Tibial nerve (tissue), 4 donors: ENCODE measurements around the gene MLST8. TPM values are rescaled to one million over a fixed set of nuclear protein-coding genes. Genes with fewer than 3 reads are reported as not detected.
"Not testable (repeated sequence)": the region's sequence is repeated elsewhere in the genome, so short reads cannot be mapped to it uniquely, and the experiment has no call there.

Experiments used
- DNase-seq, 2 donors: peaks; one replicate each; pipeline ENCODE4 v3.0.0-alpha.2; 2019; ENCODE audit warnings: low spot score in 2 of 2
- H3K27ac ChIP-seq, 4 donors: fragments of 200-600 bp; sonication (generic) in 3 of 4; one replicate each; pipeline ENCODE4 v1.5.1; 2017 to 2019; ENCODE audit warnings: mild to moderate bottlenecking in 1 of 4
- H3K27me3 ChIP-seq, 2 donors: fragments of 200-600 bp; sonication (generic) in 1 of 2; one replicate each; pipeline versions ENCODE4 v1.5.1 to v1.6.0; 2017 to 2019
- H3K36me3 ChIP-seq, 3 donors: fragments of 200-600 bp; sonication (generic); one replicate each; pipeline ENCODE4 v1.5.1; 2018 to 2019
- H3K4me1 ChIP-seq, 4 donors: fragments of 200-600 bp; sonication (generic) in 3 of 4; one replicate each; pipeline ENCODE4 v1.5.1; 2017 to 2019
- H3K4me3 ChIP-seq, 4 donors: fragments of 200-600 bp; sonication (generic) in 3 of 4; one replicate each; pipeline ENCODE4 v1.5.1; 2017 to 2019; ENCODE audit warnings: mild to moderate bottlenecking in 1 of 4, moderate library complexity in 1 of 4
- H3K9me3 ChIP-seq, 4 donors: fragments of 200-600 bp; sonication (generic) in 3 of 4; one replicate each; pipeline ENCODE4 v1.5.1; 2017 to 2019
- EP300 ChIP-seq, 2 donors: sonication (generic); formaldehyde crosslinking; IDR thresholded peaks; one replicate each; pipeline ENCODE4 v1.6.1; 2017; ENCODE audit warnings: antibody characterized with exemption in 2 of 2, mild to moderate bottlenecking in 1 of 2
- POLR2A ChIP-seq, 2 donors: fragments of 450-650 bp; IDR thresholded peaks; one replicate each; pipeline ENCODE4 v1.6.1; 2017; ENCODE audit warnings: antibody characterized with exemption in 2 of 2, mild to moderate bottlenecking in 2 of 2, moderate library complexity in 2 of 2
- WGBS, 2 donors: methylation state at CpG; one replicate each; pipeline ENCODE4 v1.1.5; 2018; 5-methylcytosine and 5-hydroxymethylcytosine counted together
- total RNA-seq, 4 donors: library from RNA; depleted of rRNA; stranded (reverse); fragments of >200 nt; gene quantifications; one replicate each; pipeline ENCODE4 v1.1.0, GENCODE V29; 2016
- TF ChIP-seq, protein P1 (sequence below), 5 experiments: fragments of 200-600 bp in 3 of 5; fragments of 450-650 bp in 2 of 5; sonication (generic) in 3 of 5; IDR thresholded peaks; one replicate each; pipeline ENCODE4 v1.5.1; 2016 to 2019; ENCODE audit warnings: antibody characterized with exemption in 5 of 5, mild to moderate bottlenecking in 3 of 5, moderate library complexity in 2 of 5

The MLST8 gene
- total RNA-seq, 4 donors from 2014 or later: 28.8 to 73.8 (median 43.8) TPM

- no peak overlapping the region for H3K27ac ChIP-seq
- TF ChIP-seq, protein P1, sequence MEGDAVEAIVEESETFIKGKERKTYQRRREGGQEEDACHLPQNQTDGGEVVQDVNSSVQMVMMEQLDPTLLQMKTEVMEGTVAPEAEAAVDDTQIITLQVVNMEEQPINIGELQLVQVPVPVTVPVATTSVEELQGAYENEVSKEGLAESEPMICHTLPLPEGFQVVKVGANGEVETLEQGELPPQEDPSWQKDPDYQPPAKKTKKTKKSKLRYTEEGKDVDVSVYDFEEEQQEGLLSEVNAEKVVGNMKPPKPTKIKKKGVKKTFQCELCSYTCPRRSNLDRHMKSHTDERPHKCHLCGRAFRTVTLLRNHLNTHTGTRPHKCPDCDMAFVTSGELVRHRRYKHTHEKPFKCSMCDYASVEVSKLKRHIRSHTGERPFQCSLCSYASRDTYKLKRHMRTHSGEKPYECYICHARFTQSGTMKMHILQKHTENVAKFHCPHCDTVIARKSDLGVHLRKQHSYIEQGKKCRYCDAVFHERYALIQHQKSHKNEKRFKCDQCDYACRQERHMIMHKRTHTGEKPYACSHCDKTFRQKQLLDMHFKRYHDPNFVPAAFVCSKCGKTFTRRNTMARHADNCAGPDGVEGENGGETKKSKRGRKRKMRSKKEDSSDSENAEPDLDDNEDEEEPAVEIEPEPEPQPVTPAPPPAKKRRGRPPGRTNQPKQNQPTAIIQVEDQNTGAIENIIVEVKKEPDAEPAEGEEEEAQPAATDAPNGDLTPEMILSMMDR (IDR thresholded peaks at IDR 0.05): no peak
- TF ChIP-seq POLR2A (IDR thresholded peaks at IDR 0.05) (no peak), EP300 (IDR thresholded peaks at IDR 0.05) (no peak)
- no peak overlapping the region for H3K4me3 ChIP-seq
- no peak for DNase-seq
- peaks cover 0 to 8% (median 8%) of the 10 kb centered on the region in 4 donors for H3K4me1 ChIP-seq
- H3K9me3 ChIP-seq: no peaks in the 10 kb centered on the region
- peaks cover 0 to 89% (median 13%) of the 10 kb centered on the region in 3 donors for H3K36me3 ChIP-seq
- H3K27me3 ChIP-seq: no peaks in the 10 kb centered on the region
- 90 to 91% methylated on average over 12 of the region's 12 CpGs for WGBS, 2 donors
Observed at GRCh38 chr16:2256531-2257140, 51.4 kb downstream of the MLST8 start.

DNA sequence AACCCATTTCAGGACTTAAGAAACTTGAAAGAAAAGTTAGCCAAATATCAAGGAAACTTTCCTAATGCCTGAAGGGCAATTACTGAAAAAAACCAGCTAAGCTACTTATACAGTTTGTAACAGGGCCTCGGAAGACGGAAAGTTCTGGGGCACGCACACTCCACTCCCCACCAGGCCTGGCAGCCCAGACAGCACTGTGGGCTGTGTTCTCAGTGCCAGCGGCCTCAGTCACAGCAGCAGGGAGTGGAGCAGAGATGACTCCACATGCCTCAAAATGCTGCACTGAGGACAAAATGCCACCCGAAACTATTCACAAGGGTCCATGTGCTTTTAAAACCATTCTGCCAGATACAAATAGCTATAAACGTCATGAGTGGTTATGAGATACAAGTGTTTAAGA, 52.5 kb downstream of the MLST8 start:
- Histone ChIP-seq H3K9me3 (no peaks in the 10 kb centered on the region), H3K4me1 (no peaks in the 10 kb centered on the region), H3K27ac (no peak overlapping the region), H3K4me3 (no peak overlapping the region), H3K27me3 (no peaks in the 10 kb centered on the region), H3K36me3 (peaks cover 0 to 98% (median 19%) of the 10 kb centered on the region in 3 donors)
- TF ChIP-seq, protein P1 (IDR thresholded peaks at IDR 0.05): no peak
- TF ChIP-seq POLR2A (IDR thresholded peaks at IDR 0.05): no peak
- no peak for TF ChIP-seq EP300 (IDR thresholded peaks at IDR 0.05)
- no peak for DNase-seq
- 90 to 93% methylated on average over 6 of the region's 6 CpGs for WGBS, 2 donors

DNA sequence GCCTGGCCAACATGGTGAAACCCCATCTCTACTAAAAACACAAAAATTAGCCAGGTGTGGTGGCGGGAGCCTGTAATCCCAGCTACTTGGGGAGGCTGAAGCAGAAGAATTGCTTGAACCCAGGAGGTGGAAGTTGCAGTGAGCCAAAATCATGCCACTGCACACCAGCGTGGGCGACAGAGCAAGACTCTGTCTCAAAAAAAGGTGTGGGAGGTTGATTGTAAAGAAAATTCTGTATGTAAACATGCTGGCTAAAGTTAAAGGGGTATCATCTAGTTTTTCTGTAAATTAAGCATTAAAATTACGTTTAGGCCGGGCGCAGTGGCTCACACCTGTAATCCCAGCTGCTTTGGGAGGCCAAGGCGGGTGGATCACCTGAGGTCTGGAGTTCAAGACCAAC, 53.3 kb downstream of the MLST8 start:
- H3K36me3 ChIP-seq: peaks cover 0 to 98% (median 19%) of the 10 kb centered on the region in 3 donors
- DNase-seq, H3K27me3 ChIP-seq, H3K4me1 ChIP-seq, H3K4me3 ChIP-seq, H3K27ac ChIP-seq, H3K9me3 ChIP-seq: not testable (repeated sequence)
- WGBS, 2 donors: 90 to 93% methylated on average over 7 of the region's 7 CpGs

Other genes starting within 250 kb of the MLST8 start
- 100 to 1,000 TPM in 2 of 4 donors, 10 to 100 TPM in 2; 86.9 to 136 (median 116) TPM for gene NDUFB10, start 245.9 kb upstream of the MLST8 start, total RNA-seq
- 1,000 to 10,000 TPM; 1,591 to 3,468 (median 1,745) TPM for gene RPS2, start 240.6 kb upstream of the MLST8 start, total RNA-seq
- not detected for gene RNF151, start 238.6 kb upstream of the MLST8 start, total RNA-seq
- gene TBL3, start 233.4 kb upstream of the MLST8 start, total RNA-seq: 10 to 100 TPM; 37.6 to 70.8 (median 46.2) TPM
- 1 to 10 TPM in 1 of 4 donors, not detected in 3; 3.9 TPM for gene NOXO1, start 224.0 kb upstream of the MLST8 start, total RNA-seq
- gene GFER, start 221.3 kb upstream of the MLST8 start, total RNA-seq: 10 to 100 TPM; 13.4 to 20.2 (median 18.1) TPM
- gene SYNGR3, start 215.5 kb upstream of the MLST8 start, total RNA-seq: 1 to 10 TPM in 1 of 4 donors, not detected in 3; 3.9 TPM
- gene ZNF598, start 195.6 kb upstream of the MLST8 start, total RNA-seq: 10 to 100 TPM; 37.0 to 83.1 (median 49.2) TPM
- 1 to 10 TPM in 2 of 4 donors, not detected in 2; 3.0 to 3.1 TPM for gene NPW, start 185.7 kb upstream of the MLST8 start, total RNA-seq
- gene NHERF2, start 178.6 kb upstream of the MLST8 start, total RNA-seq: 10 to 100 TPM; 54.7 to 83.1 (median 64.9) TPM
- 10 to 100 TPM; 22.8 to 56.7 (median 28.1) TPM for gene NTHL1, start 157.6 kb upstream of the MLST8 start, total RNA-seq
- gene TSC2, start 157.5 kb upstream of the MLST8 start, total RNA-seq: 100 to 1,000 TPM in 2 of 4 donors, 10 to 100 TPM in 2; 75.4 to 507 (median 111) TPM
- gene PKD1, start 69.6 kb upstream of the MLST8 start, total RNA-seq: 100 to 1,000 TPM; 207 to 542 (median 381) TPM
- gene RAB26, start 56.8 kb upstream of the MLST8 start, total RNA-seq: not detected
- gene TRAF7, start 49.7 kb upstream of the MLST8 start, total RNA-seq: 10 to 100 TPM; 29.1 to 53.7 (median 38.4) TPM
- under 1 TPM in 3 of 4 donors, not detected in 1; 0.20 to 0.63 (median 0.30) TPM for gene CASKIN1, start 8.8 kb upstream of the MLST8 start, total RNA-seq
- 100 to 1,000 TPM in 1 of 4 donors, 10 to 100 TPM in 3; 19.8 to 203 (median 24.4) TPM for gene BRICD5, start 5.4 kb downstream of the MLST8 start, total RNA-seq
- 10 to 100 TPM; 13.1 to 27.0 (median 23.2) TPM for gene PGP, start 9.4 kb downstream of the MLST8 start, total RNA-seq
- 10 to 100 TPM; 30.6 to 60.6 (median 45.2) TPM for gene E4F1, start 18.1 kb downstream of the MLST8 start, total RNA-seq
- gene DNASE1L2, start 31.0 kb downstream of the MLST8 start, total RNA-seq: 1 to 10 TPM in 1 of 4 donors, under 1 TPM in 3; 0.39 to 5.4 (median 0.64) TPM
- gene ECI1, start 46.1 kb downstream of the MLST8 start, total RNA-seq: 10 to 100 TPM; 74.3 to 94.7 (median 81.5) TPM
- 100 to 1,000 TPM; 101 to 127 (median 114) TPM for gene RNPS1, start 62.7 kb downstream of the MLST8 start, total RNA-seq
- gene ABCA3, start 135.3 kb downstream of the MLST8 start, total RNA-seq: 10 to 100 TPM; 14.9 to 22.2 (median 15.8) TPM
- 1 to 10 TPM; 1.6 to 3.0 (median 2.0) TPM for gene CCNF, start 224.0 kb downstream of the MLST8 start, total RNA-seq